Measurements from ENCODE around the gene AIDA. TPM values are rescaled to one million over a fixed set of nuclear protein-coding genes. Genes with fewer than 3 reads are reported as not detected.
"Not testable (repeated sequence)": the region's sequence is repeated elsewhere in the genome, so short reads cannot be mapped to it uniquely, and the experiment has no call there.

The AIDA gene
- total RNA-seq, 2 experiments from 2014 or later, result 9.0 to 24.1 TPM

DNA sequence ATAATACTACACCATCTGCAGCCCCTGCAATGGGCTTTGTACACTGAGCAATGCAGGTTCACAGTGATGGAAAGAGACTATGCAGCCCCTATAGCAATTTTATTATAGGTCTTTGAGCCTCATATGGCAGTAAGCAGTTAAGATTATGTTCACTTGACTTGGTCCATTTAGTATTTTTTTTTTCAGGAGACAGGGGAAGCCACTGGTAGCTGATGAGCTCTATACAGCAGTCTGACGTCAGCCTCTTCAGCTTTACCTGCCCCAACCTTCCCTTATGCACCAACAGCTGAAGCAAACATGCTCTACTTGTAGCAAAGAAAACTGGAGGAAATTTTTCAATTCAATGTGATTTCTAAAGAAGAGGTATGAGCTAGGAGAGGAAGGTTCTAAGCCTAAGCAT lies 32.2 kb downstream of the AIDA start:
- peaks cover 4% of the 10 kb centered on the region; the same call in 1 of the 2 replicates for H3K9me2 ChIP-seq (ENCODE audit: insufficient read depth, low read length)
- no peak overlapping the region for H3K4me2 ChIP-seq (ENCODE audit: low read length)
- H3K4me3 ChIP-seq (ENCODE audit: low read depth, low read length, poor library complexity, severe bottlenecking), result no peak overlapping the region
- intact Hi-C loops (cut with micrococcal nuclease; ENCODE audit: unreplicated experiment), result no loop called here
- no peak overlapping the region for H3K27ac ChIP-seq (ENCODE audit: low read depth, low read length, poor library complexity, severe bottlenecking)
- POLR2A ChIA-PET, result interaction anchor here (0.6 to 1.2 kb wide), 4 partner anchors 9 to 83 kb away, joined by 3 to 5 read pairs (median 3); no protein-coding TSS in a partner anchor
- no peaks in the 10 kb centered on the region for H3K79me2 ChIP-seq (ENCODE audit: insufficient read depth, low read depth, low read length)
- no peaks in the 10 kb centered on the region for H3K9me3 ChIP-seq (ENCODE audit: low read length)
- H3K36me3 ChIP-seq (ENCODE audit: insufficient read depth, low read length), result peaks cover 12% of the 10 kb centered on the region
- CTCF ChIA-PET (ENCODE audit: unreplicated experiment), result no interaction called here
- H2AFZ ChIP-seq (ENCODE audit: low read length), result no peak overlapping the region
- no TSS peak for BruUV-seq (replicated peaks)
- H3K4me1 ChIP-seq (ENCODE audit: insufficient read depth, low read length, poor library complexity, severe bottlenecking), result no peaks in the 10 kb centered on the region
- no peak for TF ChIP-seq EZH2phosphoT487 (IDR thresholded peaks at IDR 0.05; ENCODE audit: borderline replicate concordance, low read depth, low read length)
- TF ChIP-seq, protein P1, sequence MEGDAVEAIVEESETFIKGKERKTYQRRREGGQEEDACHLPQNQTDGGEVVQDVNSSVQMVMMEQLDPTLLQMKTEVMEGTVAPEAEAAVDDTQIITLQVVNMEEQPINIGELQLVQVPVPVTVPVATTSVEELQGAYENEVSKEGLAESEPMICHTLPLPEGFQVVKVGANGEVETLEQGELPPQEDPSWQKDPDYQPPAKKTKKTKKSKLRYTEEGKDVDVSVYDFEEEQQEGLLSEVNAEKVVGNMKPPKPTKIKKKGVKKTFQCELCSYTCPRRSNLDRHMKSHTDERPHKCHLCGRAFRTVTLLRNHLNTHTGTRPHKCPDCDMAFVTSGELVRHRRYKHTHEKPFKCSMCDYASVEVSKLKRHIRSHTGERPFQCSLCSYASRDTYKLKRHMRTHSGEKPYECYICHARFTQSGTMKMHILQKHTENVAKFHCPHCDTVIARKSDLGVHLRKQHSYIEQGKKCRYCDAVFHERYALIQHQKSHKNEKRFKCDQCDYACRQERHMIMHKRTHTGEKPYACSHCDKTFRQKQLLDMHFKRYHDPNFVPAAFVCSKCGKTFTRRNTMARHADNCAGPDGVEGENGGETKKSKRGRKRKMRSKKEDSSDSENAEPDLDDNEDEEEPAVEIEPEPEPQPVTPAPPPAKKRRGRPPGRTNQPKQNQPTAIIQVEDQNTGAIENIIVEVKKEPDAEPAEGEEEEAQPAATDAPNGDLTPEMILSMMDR (conservative IDR thresholded peaks at IDR 0.05; ENCODE audit: low read length), result no peak
- H4K20me1 ChIP-seq (ENCODE audit: insufficient read depth, low read length), result no peaks in the 10 kb centered on the region
- DNase-seq (ENCODE audit: low spot score), result no peak

DNA sequence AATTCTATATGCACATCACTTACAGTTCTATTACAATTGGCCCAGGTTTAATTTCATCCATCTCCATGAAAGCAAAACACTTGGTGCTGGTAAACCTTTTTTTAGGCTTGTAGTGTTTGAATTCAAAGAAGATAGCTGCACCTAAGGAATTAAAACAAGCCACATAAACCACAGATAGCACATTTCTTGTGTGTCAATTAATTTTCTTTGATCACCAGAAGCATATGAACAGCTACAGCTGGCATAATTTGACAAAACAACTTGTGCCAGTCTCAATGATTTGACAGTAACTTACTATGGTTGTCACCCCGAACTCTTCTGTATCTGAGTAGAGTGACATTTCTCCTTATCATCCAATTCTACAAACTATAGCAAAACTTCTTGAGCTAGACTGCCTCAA lies 42.2 kb downstream of the AIDA start:
- CTCF ChIA-PET (ENCODE audit: unreplicated experiment), result no interaction called here
- DNase-seq (ENCODE audit: low spot score), result no peak
- no TSS peak for BruUV-seq (replicated peaks)
- Histone ChIP-seq H3K79me2 (ENCODE audit: insufficient read depth, low read depth, low read length) (no peaks in the 10 kb centered on the region), H4K20me1 (ENCODE audit: insufficient read depth, low read length) (no peaks in the 10 kb centered on the region), H3K9me2 (ENCODE audit: insufficient read depth, low read length) (no peaks in the 10 kb centered on the region), H3K9me3 (ENCODE audit: low read length) (no peaks in the 10 kb centered on the region), H3K27ac (ENCODE audit: low read depth, low read length, poor library complexity, severe bottlenecking) (no peak overlapping the region), H3K36me3 (ENCODE audit: insufficient read depth, low read length) (peaks cover 68% of the 10 kb centered on the region), H2AFZ (ENCODE audit: low read length) (no peak overlapping the region), H3K4me1 (ENCODE audit: insufficient read depth, low read length, poor library complexity, severe bottlenecking) (no peaks in the 10 kb centered on the region), H3K4me2 (ENCODE audit: low read length) (no peak overlapping the region), H3K4me3 (ENCODE audit: low read depth, low read length, poor library complexity, severe bottlenecking) (no peak overlapping the region)
- POLR2A ChIA-PET, result interaction anchor here (0.7 to 0.8 kb wide), 3 partner anchors 9 to 21 kb away, joined by 3 to 4 read pairs (median 4); no protein-coding TSS in a partner anchor
- intact Hi-C loops (cut with micrococcal nuclease; ENCODE audit: unreplicated experiment), result no loop called here
- TF ChIP-seq EZH2phosphoT487 (IDR thresholded peaks at IDR 0.05; ENCODE audit: borderline replicate concordance, low read depth, low read length), result no peak
- TF ChIP-seq, protein P1 (conservative IDR thresholded peaks at IDR 0.05; ENCODE audit: low read length), result no peak

DNA sequence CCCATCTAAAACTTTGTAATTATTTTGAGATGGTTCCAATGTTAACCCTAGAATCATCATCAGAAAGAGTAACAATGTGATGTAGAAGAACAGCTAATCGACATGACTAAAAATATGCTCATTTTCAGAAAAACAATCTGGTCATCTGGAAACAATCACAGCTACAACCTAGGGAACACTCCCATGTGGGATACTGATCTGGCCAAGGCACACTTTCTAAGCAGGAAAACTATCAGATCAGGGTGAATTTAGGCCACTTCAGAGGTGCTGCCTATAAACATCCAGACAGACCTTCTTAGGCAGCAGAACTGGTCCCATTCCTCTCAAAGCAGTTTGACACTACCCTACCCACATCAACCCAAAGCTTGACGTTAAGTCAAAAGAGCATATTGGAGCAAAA lies 43.2 kb downstream of the AIDA start:
- intact Hi-C loops (cut with micrococcal nuclease; ENCODE audit: unreplicated experiment); H3K27ac ChIP-seq (ENCODE audit: low read depth, low read length, poor library complexity, severe bottlenecking); DNase-seq (ENCODE audit: low spot score); H3K9me2 ChIP-seq (ENCODE audit: insufficient read depth, low read length); H3K4me1 ChIP-seq (ENCODE audit: insufficient read depth, low read length, poor library complexity, severe bottlenecking); H3K4me2 ChIP-seq (ENCODE audit: low read length); H3K79me2 ChIP-seq (ENCODE audit: insufficient read depth, low read depth, low read length); H2AFZ ChIP-seq (ENCODE audit: low read length); POLR2A ChIA-PET; BruUV-seq (replicated peaks); H4K20me1 ChIP-seq (ENCODE audit: insufficient read depth, low read length); H3K4me3 ChIP-seq (ENCODE audit: low read depth, low read length, poor library complexity, severe bottlenecking); CTCF ChIA-PET (ENCODE audit: unreplicated experiment); H3K9me3 ChIP-seq (ENCODE audit: low read length): not testable (repeated sequence)
- H3K36me3 ChIP-seq (ENCODE audit: insufficient read depth, low read length), result peaks cover 69% of the 10 kb centered on the region

DNA sequence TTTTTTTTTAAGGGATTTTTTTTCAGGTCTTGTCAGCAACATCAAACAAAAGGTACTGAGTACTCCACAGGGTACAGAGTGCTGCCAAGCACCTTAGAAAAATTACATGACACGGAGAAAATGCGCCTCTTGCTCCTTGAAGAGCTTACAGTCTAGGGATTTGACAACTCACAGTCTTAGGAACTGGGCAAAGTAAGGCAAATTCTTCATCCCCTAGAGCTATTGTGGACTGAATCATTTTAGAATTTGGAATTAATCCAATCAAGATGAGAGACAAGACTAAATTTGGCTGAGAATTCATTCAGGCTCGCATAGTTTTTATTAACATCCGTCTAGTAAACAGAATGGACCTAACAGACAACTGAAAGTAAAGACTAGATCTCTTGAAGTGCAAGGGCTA lies 44.1 kb downstream of the AIDA start:
- not testable (repeated sequence) for H2AFZ ChIP-seq (ENCODE audit: low read length); DNase-seq (ENCODE audit: low spot score)
- POLR2A ChIA-PET, result interaction anchor here (1.6 kb wide), 1 partner anchor 10 kb away, joined by 5 read pairs; no protein-coding TSS in a partner anchor

More for the DNA sequence above, 44.1 kb downstream of the AIDA start:
- H3K79me2 ChIP-seq (ENCODE audit: insufficient read depth, low read depth, low read length); CTCF ChIA-PET (ENCODE audit: unreplicated experiment); H3K4me2 ChIP-seq (ENCODE audit: low read length); H3K4me1 ChIP-seq (ENCODE audit: insufficient read depth, low read length, poor library complexity, severe bottlenecking); intact Hi-C loops (cut with micrococcal nuclease; ENCODE audit: unreplicated experiment); H3K9me2 ChIP-seq (ENCODE audit: insufficient read depth, low read length); H4K20me1 ChIP-seq (ENCODE audit: insufficient read depth, low read length); H3K9me3 ChIP-seq (ENCODE audit: low read length); H3K4me3 ChIP-seq (ENCODE audit: low read depth, low read length, poor library complexity, severe bottlenecking); BruUV-seq (replicated peaks); H3K27ac ChIP-seq (ENCODE audit: low read depth, low read length, poor library complexity, severe bottlenecking): not testable (repeated sequence)
- H3K36me3 ChIP-seq (ENCODE audit: insufficient read depth, low read length), result peaks cover 75% of the 10 kb centered on the region
